ENCODE data around the gene SS18L1. TPM values are rescaled to one million over a fixed set of nuclear protein-coding genes. Genes with fewer than 3 reads are reported as not detected.

SS18L1 gene
- total and polyA plus RNA-seq, 10 of the 15 experiments (the other 5 are each of a cell fraction or from before 2014, with no cell fraction given), result 1.8 to 20.0 (median 6.6) TPM

GRCh38 chr20:62159839-62160238 lies 16.3 kb downstream of the SS18L1 start (continued):
- no peak for TF ChIP-seq ZBTB4 (CRISPR knock-in tag; IDR thresholded peaks at IDR 0.05)
- 0 out of 2 replicates have a peak, but pooled peaks have one; percentile 46 for TF ChIP-seq IRF4 (IDR thresholded peaks at IDR 0.05; ENCODE audit: low read depth, low read length)
- no peak for TF ChIP-seq PML (IDR thresholded peaks at IDR 0.05; ENCODE audit: low read length)
- TF ChIP-seq, protein P1, sequence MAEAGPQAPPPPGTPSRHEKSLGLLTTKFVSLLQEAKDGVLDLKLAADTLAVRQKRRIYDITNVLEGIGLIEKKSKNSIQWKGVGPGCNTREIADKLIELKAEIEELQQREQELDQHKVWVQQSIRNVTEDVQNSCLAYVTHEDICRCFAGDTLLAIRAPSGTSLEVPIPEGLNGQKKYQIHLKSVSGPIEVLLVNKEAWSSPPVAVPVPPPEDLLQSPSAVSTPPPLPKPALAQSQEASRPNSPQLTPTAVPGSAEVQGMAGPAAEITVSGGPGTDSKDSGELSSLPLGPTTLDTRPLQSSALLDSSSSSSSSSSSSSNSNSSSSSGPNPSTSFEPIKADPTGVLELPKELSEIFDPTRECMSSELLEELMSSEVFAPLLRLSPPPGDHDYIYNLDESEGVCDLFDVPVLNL (IDR thresholded peaks at IDR 0.05; ENCODE audit: low read depth, low read length), result no peak
- TF ChIP-seq RB1 (IDR thresholded peaks at IDR 0.05; ENCODE audit: borderline replicate concordance), result no peak
- TF ChIP-seq RBBP5 (conservative IDR thresholded peaks at IDR 0.05), result no peak
- TF ChIP-seq, protein P2, sequence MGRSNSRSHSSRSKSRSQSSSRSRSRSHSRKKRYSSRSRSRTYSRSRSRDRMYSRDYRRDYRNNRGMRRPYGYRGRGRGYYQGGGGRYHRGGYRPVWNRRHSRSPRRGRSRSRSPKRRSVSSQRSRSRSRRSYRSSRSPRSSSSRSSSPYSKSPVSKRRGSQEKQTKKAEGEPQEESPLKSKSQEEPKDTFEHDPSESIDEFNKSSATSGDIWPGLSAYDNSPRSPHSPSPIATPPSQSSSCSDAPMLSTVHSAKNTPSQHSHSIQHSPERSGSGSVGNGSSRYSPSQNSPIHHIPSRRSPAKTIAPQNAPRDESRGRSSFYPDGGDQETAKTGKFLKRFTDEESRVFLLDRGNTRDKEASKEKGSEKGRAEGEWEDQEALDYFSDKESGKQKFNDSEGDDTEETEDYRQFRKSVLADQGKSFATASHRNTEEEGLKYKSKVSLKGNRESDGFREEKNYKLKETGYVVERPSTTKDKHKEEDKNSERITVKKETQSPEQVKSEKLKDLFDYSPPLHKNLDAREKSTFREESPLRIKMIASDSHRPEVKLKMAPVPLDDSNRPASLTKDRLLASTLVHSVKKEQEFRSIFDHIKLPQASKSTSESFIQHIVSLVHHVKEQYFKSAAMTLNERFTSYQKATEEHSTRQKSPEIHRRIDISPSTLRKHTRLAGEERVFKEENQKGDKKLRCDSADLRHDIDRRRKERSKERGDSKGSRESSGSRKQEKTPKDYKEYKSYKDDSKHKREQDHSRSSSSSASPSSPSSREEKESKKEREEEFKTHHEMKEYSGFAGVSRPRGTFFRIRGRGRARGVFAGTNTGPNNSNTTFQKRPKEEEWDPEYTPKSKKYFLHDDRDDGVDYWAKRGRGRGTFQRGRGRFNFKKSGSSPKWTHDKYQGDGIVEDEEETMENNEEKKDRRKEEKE (IDR thresholded peaks at IDR 0.05), result no peak
- TF ChIP-seq, protein P3, sequence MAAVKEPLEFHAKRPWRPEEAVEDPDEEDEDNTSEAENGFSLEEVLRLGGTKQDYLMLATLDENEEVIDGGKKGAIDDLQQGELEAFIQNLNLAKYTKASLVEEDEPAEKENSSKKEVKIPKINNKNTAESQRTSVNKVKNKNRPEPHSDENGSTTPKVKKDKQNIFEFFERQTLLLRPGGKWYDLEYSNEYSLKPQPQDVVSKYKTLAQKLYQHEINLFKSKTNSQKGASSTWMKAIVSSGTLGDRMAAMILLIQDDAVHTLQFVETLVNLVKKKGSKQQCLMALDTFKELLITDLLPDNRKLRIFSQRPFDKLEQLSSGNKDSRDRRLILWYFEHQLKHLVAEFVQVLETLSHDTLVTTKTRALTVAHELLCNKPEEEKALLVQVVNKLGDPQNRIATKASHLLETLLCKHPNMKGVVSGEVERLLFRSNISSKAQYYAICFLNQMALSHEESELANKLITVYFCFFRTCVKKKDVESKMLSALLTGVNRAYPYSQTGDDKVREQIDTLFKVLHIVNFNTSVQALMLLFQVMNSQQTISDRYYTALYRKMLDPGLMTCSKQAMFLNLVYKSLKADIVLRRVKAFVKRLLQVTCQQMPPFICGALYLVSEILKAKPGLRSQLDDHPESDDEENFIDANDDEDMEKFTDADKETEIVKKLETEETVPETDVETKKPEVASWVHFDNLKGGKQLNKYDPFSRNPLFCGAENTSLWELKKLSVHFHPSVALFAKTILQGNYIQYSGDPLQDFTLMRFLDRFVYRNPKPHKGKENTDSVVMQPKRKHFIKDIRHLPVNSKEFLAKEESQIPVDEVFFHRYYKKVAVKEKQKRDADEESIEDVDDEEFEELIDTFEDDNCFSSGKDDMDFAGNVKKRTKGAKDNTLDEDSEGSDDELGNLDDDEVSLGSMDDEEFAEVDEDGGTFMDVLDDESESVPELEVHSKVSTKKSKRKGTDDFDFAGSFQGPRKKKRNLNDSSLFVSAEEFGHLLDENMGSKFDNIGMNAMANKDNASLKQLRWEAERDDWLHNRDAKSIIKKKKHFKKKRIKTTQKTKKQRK (IDR thresholded peaks at IDR 0.05; ENCODE audit: low read depth, low read length), result no peak
- TF ChIP-seq EP300 (IDR thresholded peaks at IDR 0.05; ENCODE audit: borderline replicate concordance in 1 of 2, control insufficient read depth in 1 of 2, low read depth in 2 of 2, low read length in 2 of 2), result no peak
- TF ChIP-seq, protein P4, sequence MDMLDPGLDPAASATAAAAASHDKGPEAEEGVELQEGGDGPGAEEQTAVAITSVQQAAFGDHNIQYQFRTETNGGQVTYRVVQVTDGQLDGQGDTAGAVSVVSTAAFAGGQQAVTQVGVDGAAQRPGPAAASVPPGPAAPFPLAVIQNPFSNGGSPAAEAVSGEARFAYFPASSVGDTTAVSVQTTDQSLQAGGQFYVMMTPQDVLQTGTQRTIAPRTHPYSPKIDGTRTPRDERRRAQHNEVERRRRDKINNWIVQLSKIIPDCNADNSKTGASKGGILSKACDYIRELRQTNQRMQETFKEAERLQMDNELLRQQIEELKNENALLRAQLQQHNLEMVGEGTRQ (IDR thresholded peaks at IDR 0.05; ENCODE audit: borderline replicate concordance, low read depth, low read length), result no peak
- TF ChIP-seq HCFC1 (IDR thresholded peaks at IDR 0.05; ENCODE audit: low read length), result no peak
- TF ChIP-seq ZNF384 (IDR thresholded peaks at IDR 0.05; ENCODE audit: borderline replicate concordance, low read depth, low read length), result no peak
- no peak for TF ChIP-seq POLR2AphosphoS5 (IDR thresholded peaks at IDR 0.05; ENCODE audit: low read length)
- TF ChIP-seq, protein P5, sequence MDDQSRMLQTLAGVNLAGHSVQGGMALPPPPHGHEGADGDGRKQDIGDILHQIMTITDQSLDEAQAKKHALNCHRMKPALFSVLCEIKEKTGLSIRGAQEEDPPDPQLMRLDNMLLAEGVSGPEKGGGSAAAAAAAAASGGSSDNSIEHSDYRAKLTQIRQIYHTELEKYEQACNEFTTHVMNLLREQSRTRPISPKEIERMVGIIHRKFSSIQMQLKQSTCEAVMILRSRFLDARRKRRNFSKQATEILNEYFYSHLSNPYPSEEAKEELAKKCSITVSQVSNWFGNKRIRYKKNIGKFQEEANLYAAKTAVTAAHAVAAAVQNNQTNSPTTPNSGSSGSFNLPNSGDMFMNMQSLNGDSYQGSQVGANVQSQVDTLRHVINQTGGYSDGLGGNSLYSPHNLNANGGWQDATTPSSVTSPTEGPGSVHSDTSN (IDR thresholded peaks at IDR 0.05; ENCODE audit: insufficient replicate concordance, low read depth, low read length), result no peak
- TF ChIP-seq, protein P6, sequence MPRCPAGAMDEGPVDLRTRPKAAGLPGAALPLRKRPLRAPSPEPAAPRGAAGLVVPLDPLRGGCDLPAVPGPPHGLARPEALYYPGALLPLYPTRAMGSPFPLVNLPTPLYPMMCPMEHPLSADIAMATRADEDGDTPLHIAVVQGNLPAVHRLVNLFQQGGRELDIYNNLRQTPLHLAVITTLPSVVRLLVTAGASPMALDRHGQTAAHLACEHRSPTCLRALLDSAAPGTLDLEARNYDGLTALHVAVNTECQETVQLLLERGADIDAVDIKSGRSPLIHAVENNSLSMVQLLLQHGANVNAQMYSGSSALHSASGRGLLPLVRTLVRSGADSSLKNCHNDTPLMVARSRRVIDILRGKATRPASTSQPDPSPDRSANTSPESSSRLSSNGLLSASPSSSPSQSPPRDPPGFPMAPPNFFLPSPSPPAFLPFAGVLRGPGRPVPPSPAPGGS (IDR thresholded peaks at IDR 0.05; ENCODE audit: borderline replicate concordance, insufficient read depth, low read depth, low read length, poor library complexity, severe bottlenecking), result peak; percentile 31
